Pancreas (tissue), 10 donors: ENCODE results near the gene DMC1. TPM values are rescaled to one million over a fixed set of nuclear protein-coding genes. Genes with fewer than 3 reads are reported as not detected.

ENCODE experiments used
- ATAC-seq, 4 donors: fragments of 200-7000 bp; cut with Tn5 transposase; one replicate each; pipeline versions ENCODE4 v1.8.0 to v1.9.1; 2020; ENCODE audit warnings: mild to moderate bottlenecking in 4 of 4, moderate library complexity in 4 of 4
- DNase-seq, 6 donors: peaks; one replicate each; pipeline ENCODE4 v3.0.0-alpha.2; 2020
- FAIRE-seq: peaks from 2 replicates; lab custom pipeline; 2012; peaks lifted over from hg19 to GRCh38; lab: Jason Lieb, UNC
- H3K27ac ChIP-seq, 4 donors: fragments of 200-600 bp; sonication (generic); 1 replicate in 3 of 4; 2 replicates in 1 of 4; pipeline versions ENCODE4 v1.5.0 to v1.8.0; 2020
- H3K27me3 ChIP-seq, 4 donors: fragments of 200-600 bp; one replicate each; pipeline ENCODE4 v1.8.0; 2021
- H3K36me3 ChIP-seq, 3 donors: fragments of 200-600 bp; sonication (generic) in 1 of 3; one replicate each; pipeline versions ENCODE4 v1.5.0 to v1.8.0; 2020 to 2021
- H3K4me1 ChIP-seq, 3 donors: fragments of 200-600 bp; one replicate each; pipeline ENCODE4 v1.8.0; 2021
- H3K4me3 ChIP-seq, 4 donors: fragments of 200-600 bp; sonication (generic) in 2 of 4; one replicate each; pipeline versions ENCODE4 v1.5.0 to v1.8.0; 2020 to 2021
- H3K9me3 ChIP-seq, 4 donors: fragments of 200-600 bp; one replicate each; pipeline ENCODE4 v1.8.0; 2021
- WGBS, 2 donors: extraction: QIAGEN DNeasy Blood & Tissue Kit; methylation state at CpG; one replicate each; pipeline ENCODE4 v1.1.7; 2013; 5-methylcytosine and 5-hydroxymethylcytosine counted together
- intact Hi-C, 3 donors: fragments of 100-400 bp; cut with DNase I; formaldehyde crosslinking; loops; one replicate each; pipeline versions ENCODE4 v1.11.1 to v1.14.2; 2022
- polyA plus RNA-seq, 2 donors: library from polyadenylated mRNA; stranded (reverse); fragments of 200-250 nt; gene quantifications; one replicate each; pipeline ENCODE4 v1.2.3, GENCODE V29; 2013
- total RNA-seq, 6 donors: library from RNA; stranded (reverse); fragmentation: NEBNext Ultra II Directional in 4 of 6; extraction: Animal tissue kit (Norgen Biotek cat#: 25700) in 4 of 6; gene quantifications; one replicate each; pipeline versions ENCODE4 v1.2.1 to v1.2.4, GENCODE V29; 2021 to 2023
- TF ChIP-seq, protein P1 (sequence below), 4 donors: fragments of 200-600 bp; sonication (generic) in 3 of 4; IDR thresholded peaks; one replicate each; pipeline versions ENCODE4 v1.5.0 to v1.8.0; 2021; ENCODE audit warnings: antibody characterized with exemption in 4 of 4
- donor health status: healthy with polysubstance abuse.
- donor health status: DM: no; HTN: no; CAD: no; lungs with moderate emphysema.
- donor health status: DM: no; HTN: no; CAD: no.
- donor health status: control.
- donor health status: control.
- donor health status: Bipolar disorder and iron deficiency.
- donor health status: DM: yes; HTN: yes; CAD: no.
- donor health status: DM: no; HTN: no; CAD: no.
- donor health status: DM: no; HTN: no; CAD: no.
- donor health status: DM: yes; HTN: yes; CAD: no.

DMC1 gene
- total and polyA plus RNA-seq, 8 donors = 0.14 to 0.28 (median 0.22) TPM; not detected in 4

DNA sequence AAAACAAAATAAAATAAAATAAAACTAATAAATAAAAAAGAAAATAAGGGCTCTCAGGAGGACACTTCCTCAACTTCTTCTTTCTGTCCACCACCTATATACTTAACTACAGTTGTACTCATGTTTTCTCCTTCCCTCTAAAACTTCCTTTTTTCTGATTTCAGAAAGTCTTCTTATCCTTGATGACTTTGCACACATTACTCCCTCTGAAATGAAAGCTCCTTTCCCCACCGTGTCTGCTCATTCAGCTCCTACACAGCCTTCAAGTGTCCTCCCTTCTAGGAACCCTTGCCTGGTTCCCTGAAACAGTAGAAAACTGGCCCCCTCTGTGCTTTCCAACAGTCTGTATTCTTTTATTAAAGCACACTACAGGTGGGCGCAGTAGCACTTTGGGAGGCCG is 45.6 kb downstream of the DMC1 start:
- no peaks in the 10 kb centered on the region for H3K4me1 ChIP-seq
- H3K27ac ChIP-seq = no peak overlapping the region
- intact Hi-C loops = no loop called here
- 75 to 88% methylated on average over 3 of the region's 3 CpGs for WGBS, 2 donors
- no peaks in the 10 kb centered on the region for H3K9me3 ChIP-seq
- H3K4me3 ChIP-seq = no peak overlapping the region
- DNase-seq = no peak
- no peaks in the 10 kb centered on the region for H3K36me3 ChIP-seq
- FAIRE-seq = no peak
- TF ChIP-seq, protein P1, sequence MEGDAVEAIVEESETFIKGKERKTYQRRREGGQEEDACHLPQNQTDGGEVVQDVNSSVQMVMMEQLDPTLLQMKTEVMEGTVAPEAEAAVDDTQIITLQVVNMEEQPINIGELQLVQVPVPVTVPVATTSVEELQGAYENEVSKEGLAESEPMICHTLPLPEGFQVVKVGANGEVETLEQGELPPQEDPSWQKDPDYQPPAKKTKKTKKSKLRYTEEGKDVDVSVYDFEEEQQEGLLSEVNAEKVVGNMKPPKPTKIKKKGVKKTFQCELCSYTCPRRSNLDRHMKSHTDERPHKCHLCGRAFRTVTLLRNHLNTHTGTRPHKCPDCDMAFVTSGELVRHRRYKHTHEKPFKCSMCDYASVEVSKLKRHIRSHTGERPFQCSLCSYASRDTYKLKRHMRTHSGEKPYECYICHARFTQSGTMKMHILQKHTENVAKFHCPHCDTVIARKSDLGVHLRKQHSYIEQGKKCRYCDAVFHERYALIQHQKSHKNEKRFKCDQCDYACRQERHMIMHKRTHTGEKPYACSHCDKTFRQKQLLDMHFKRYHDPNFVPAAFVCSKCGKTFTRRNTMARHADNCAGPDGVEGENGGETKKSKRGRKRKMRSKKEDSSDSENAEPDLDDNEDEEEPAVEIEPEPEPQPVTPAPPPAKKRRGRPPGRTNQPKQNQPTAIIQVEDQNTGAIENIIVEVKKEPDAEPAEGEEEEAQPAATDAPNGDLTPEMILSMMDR (IDR thresholded peaks at IDR 0.05) = no peak
- no peaks in the 10 kb centered on the region for H3K27me3 ChIP-seq
- ATAC-seq = no peak

DNA sequence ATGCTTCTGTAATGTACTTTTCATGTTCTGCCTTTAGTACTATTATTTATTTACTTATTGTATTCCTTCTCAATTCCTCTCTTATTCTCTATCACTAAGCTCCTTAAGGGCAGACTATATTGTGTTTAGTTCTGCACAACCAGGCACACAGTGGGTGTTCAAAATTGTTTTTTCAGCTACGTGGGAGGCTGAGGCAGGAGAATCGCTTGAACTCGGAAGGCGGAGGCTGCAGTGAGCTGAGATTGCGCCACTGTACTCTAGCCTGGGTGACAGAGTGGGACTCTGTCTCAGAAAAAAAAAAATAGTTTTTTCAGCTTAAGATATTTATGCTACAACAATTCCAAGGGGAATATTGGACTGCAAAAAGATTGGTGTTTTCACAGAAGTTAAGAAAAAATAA is 46.5 kb downstream of the DMC1 start:
- DNase-seq (no peak), FAIRE-seq (no peak), ATAC-seq (no peak)
- Histone ChIP-seq H3K4me3 (no peak overlapping the region), H3K27ac (no peak overlapping the region), H3K36me3 (no peaks in the 10 kb centered on the region), H3K4me1 (no peaks in the 10 kb centered on the region), H3K27me3 (no peaks in the 10 kb centered on the region), H3K9me3 (no peaks in the 10 kb centered on the region)
- WGBS, 2 donors = 91 to 97% methylated on average over 5 of the region's 5 CpGs
- TF ChIP-seq, protein P1 (IDR thresholded peaks at IDR 0.05) = no peak
- intact Hi-C loops = no loop called here

GRCh38 chr22:38523029-38523428 is 47.0 kb downstream of the DMC1 start:
- DNase-seq (no peak), FAIRE-seq (no peak), ATAC-seq (no peak)
- TF ChIP-seq, protein P1 (IDR thresholded peaks at IDR 0.05) = no peak
- Histone ChIP-seq H3K9me3 (no peaks in the 10 kb centered on the region), H3K4me1 (no peaks in the 10 kb centered on the region), H3K36me3 (no peaks in the 10 kb centered on the region), H3K4me3 (no peak overlapping the region), H3K27me3 (no peaks in the 10 kb centered on the region), H3K27ac (no peak overlapping the region)
- intact Hi-C loops = no loop called here
- 83 to 92% methylated on average over 3 of the region's 3 CpGs for WGBS, 2 donors

- ATAC-seq (no peak), FAIRE-seq (no peak), DNase-seq (no peak)
- Histone ChIP-seq H3K4me3 (no peak overlapping the region), H3K4me1 (no peaks in the 10 kb centered on the region), H3K9me3 (no peaks in the 10 kb centered on the region), H3K27me3 (no peaks in the 10 kb centered on the region), H3K27ac (no peak overlapping the region), H3K36me3 (no peaks in the 10 kb centered on the region)
- 92 to 93% methylated on average over 2 of the region's 2 CpGs for WGBS, 2 donors
- intact Hi-C loops = no loop called here
- TF ChIP-seq, protein P1 (IDR thresholded peaks at IDR 0.05) = no peak
Measured at GRCh38 chr22:38519453-38520250, 50.3 kb downstream of the DMC1 start.

DNA sequence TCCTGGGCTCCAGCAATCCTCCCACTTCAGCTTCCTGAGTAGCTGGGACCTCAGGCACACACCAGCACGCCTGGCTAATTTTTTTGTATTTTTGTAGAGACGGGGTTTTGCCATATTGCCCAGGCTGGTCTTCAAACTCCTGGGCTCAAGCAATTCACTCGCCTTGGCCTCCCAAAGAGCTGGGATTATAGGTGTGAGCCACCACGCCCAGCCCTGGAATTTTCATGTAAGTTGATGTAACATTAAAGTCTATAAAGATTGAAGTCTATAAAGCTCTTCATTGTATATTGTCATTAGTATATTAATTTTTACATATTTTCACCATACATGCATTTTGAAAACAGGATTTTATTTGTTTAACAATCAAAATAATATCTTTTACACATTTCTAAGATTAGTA is 51.4 kb downstream of the DMC1 start:
- DNase-seq (no peak), FAIRE-seq (no peak), ATAC-seq (no peak)
- Histone ChIP-seq H3K4me3 (no peak overlapping the region), H3K36me3 (no peaks in the 10 kb centered on the region), H3K9me3 (no peaks in the 10 kb centered on the region), H3K4me1 (no peaks in the 10 kb centered on the region), H3K27ac (no peak overlapping the region), H3K27me3 (no peaks in the 10 kb centered on the region)
- intact Hi-C loops = no loop called here
- TF ChIP-seq, protein P1 (IDR thresholded peaks at IDR 0.05) = no peak
- 87 to 95% methylated on average over 4 of the region's 4 CpGs for WGBS, 2 donors
